ENCODE data around the gene C21orf91. TPM values are rescaled to one million over a fixed set of nuclear protein-coding genes. Genes with fewer than 3 reads are reported as not detected.

C21orf91 gene
- total RNA-seq, 1 donor from 2014 or later, result 9.9 TPM

GRCh38 chr21:17799414-17800164, 19.6 kb downstream of the C21orf91 start:
- no peaks in the 10 kb centered on the region for H3K27me3 ChIP-seq (ENCODE audit: control insufficient read depth in 3 of 3, insufficient read depth in 3 of 3, low read length in 3 of 3)
- no peak overlapping the region for H3K9ac ChIP-seq (ENCODE audit: low read depth in 1 of 3, low read length in 3 of 3)
- H3K4me1 ChIP-seq (ENCODE audit: control insufficient read depth in 3 of 3, insufficient read depth in 3 of 3, low read length in 3 of 3), result peaks cover 0 to 5% (median 0%) of the 10 kb centered on the region in 3 donors
- H3K4me3 ChIP-seq (ENCODE audit: low read length in 3 of 3), result no peak overlapping the region
- H3K27ac ChIP-seq (ENCODE audit: low read depth, low read length), result no peak overlapping the region
- no peaks in the 10 kb centered on the region for H3K9me3 ChIP-seq (ENCODE audit: control insufficient read depth in 3 of 3, low read length in 3 of 3)
- no peaks in the 10 kb centered on the region for H3K36me3 ChIP-seq (ENCODE audit: control insufficient read depth in 3 of 3, insufficient read depth in 3 of 3, low read length in 3 of 3)

GRCh38 chr21:17798796-17799195, 20.4 kb downstream of the C21orf91 start:
- peaks cover 0 to 10% (median 0%) of the 10 kb centered on the region in 3 donors for H3K4me1 ChIP-seq (ENCODE audit: control insufficient read depth in 3 of 3, insufficient read depth in 3 of 3, low read length in 3 of 3)
- no peak overlapping the region for H3K27ac ChIP-seq (ENCODE audit: low read depth, low read length)
- H3K9me3 ChIP-seq (ENCODE audit: control insufficient read depth in 3 of 3, low read length in 3 of 3), result no peaks in the 10 kb centered on the region
- H3K9ac ChIP-seq (ENCODE audit: low read depth in 1 of 3, low read length in 3 of 3), result no peak overlapping the region
- no peak overlapping the region for H3K4me3 ChIP-seq (ENCODE audit: low read length in 3 of 3)
- H3K27me3 ChIP-seq (ENCODE audit: control insufficient read depth in 3 of 3, insufficient read depth in 3 of 3, low read length in 3 of 3), result no peaks in the 10 kb centered on the region
- H3K36me3 ChIP-seq (ENCODE audit: control insufficient read depth in 3 of 3, insufficient read depth in 3 of 3, low read length in 3 of 3), result no peaks in the 10 kb centered on the region

- H3K4me1 ChIP-seq (ENCODE audit: control insufficient read depth in 3 of 3, insufficient read depth in 3 of 3, low read length in 3 of 3), result peaks cover 0 to 10% (median 0%) of the 10 kb centered on the region in 3 donors
- no peak overlapping the region for H3K9ac ChIP-seq (ENCODE audit: low read depth in 1 of 3, low read length in 3 of 3)
- H3K27me3 ChIP-seq (ENCODE audit: control insufficient read depth in 3 of 3, insufficient read depth in 3 of 3, low read length in 3 of 3), result no peaks in the 10 kb centered on the region
- no peaks in the 10 kb centered on the region for H3K9me3 ChIP-seq (ENCODE audit: control insufficient read depth in 3 of 3, low read length in 3 of 3)
- peaks cover 2 to 5% (median 3%) of the 10 kb centered on the region in 3 donors for H3K36me3 ChIP-seq (ENCODE audit: control insufficient read depth in 3 of 3, insufficient read depth in 3 of 3, low read length in 3 of 3)
- H3K27ac ChIP-seq (ENCODE audit: low read depth, low read length), result no peak overlapping the region
- no peak overlapping the region for H3K4me3 ChIP-seq (ENCODE audit: low read length in 3 of 3)
Observed at GRCh38 chr21:17797967-17798366, 21.2 kb downstream of the C21orf91 start.

- Histone ChIP-seq H3K9ac (ENCODE audit: low read depth in 1 of 3, low read length in 3 of 3) (no peak overlapping the region), H3K36me3 (ENCODE audit: control insufficient read depth in 3 of 3, insufficient read depth in 3 of 3, low read length in 3 of 3) (peaks cover 2 to 5% (median 3%) of the 10 kb centered on the region in 3 donors), H3K9me3 (ENCODE audit: control insufficient read depth in 3 of 3, low read length in 3 of 3) (no peaks in the 10 kb centered on the region)
Observed at GRCh38 chr21:17796503-17796902, 22.7 kb downstream of the C21orf91 start.

GRCh38 chr21:17796037-17796403, 23.1 kb downstream of the C21orf91 start:
- no peaks in the 10 kb centered on the region for H3K9me3 ChIP-seq (ENCODE audit: control insufficient read depth in 3 of 3, low read length in 3 of 3)
- no peak overlapping the region for H3K4me3 ChIP-seq (ENCODE audit: low read length in 3 of 3)
- no peaks in the 10 kb centered on the region for H3K27me3 ChIP-seq (ENCODE audit: control insufficient read depth in 3 of 3, insufficient read depth in 3 of 3, low read length in 3 of 3)
- no peak overlapping the region for H3K27ac ChIP-seq (ENCODE audit: low read depth, low read length)
- H3K36me3 ChIP-seq (ENCODE audit: control insufficient read depth in 3 of 3, insufficient read depth in 3 of 3, low read length in 3 of 3), result peaks cover 2 to 5% (median 3%) of the 10 kb centered on the region in 3 donors
- H3K9ac ChIP-seq (ENCODE audit: low read depth in 1 of 3, low read length in 3 of 3), result no peak overlapping the region
- peaks cover 0 to 10% (median 0%) of the 10 kb centered on the region in 3 donors for H3K4me1 ChIP-seq (ENCODE audit: control insufficient read depth in 3 of 3, insufficient read depth in 3 of 3, low read length in 3 of 3)

More at GRCh38 chr21:17796503-17796902, 22.7 kb downstream of the C21orf91 start:
- Histone ChIP-seq H3K4me1 (ENCODE audit: control insufficient read depth in 3 of 3, insufficient read depth in 3 of 3, low read length in 3 of 3) (peaks cover 0 to 10% (median 0%) of the 10 kb centered on the region in 3 donors), H3K27me3 (ENCODE audit: control insufficient read depth in 3 of 3, insufficient read depth in 3 of 3, low read length in 3 of 3) (no peaks in the 10 kb centered on the region), H3K27ac (ENCODE audit: low read depth, low read length) (no peak overlapping the region), H3K4me3 (ENCODE audit: low read length in 3 of 3) (no peak overlapping the region)

- Histone ChIP-seq H3K9me3 (ENCODE audit: control insufficient read depth in 3 of 3, low read length in 3 of 3) (no peaks in the 10 kb centered on the region), H3K9ac (ENCODE audit: low read depth in 1 of 3, low read length in 3 of 3) (no peak overlapping the region), H3K36me3 (ENCODE audit: control insufficient read depth in 3 of 3, insufficient read depth in 3 of 3, low read length in 3 of 3) (peaks cover 2 to 5% (median 3%) of the 10 kb centered on the region in 3 donors), H3K27me3 (ENCODE audit: control insufficient read depth in 3 of 3, insufficient read depth in 3 of 3, low read length in 3 of 3) (no peaks in the 10 kb centered on the region), H3K4me1 (ENCODE audit: control insufficient read depth in 3 of 3, insufficient read depth in 3 of 3, low read length in 3 of 3) (peaks cover 0 to 10% (median 0%) of the 10 kb centered on the region in 3 donors), H3K27ac (ENCODE audit: low read depth, low read length) (no peak overlapping the region), H3K4me3 (ENCODE audit: low read length in 3 of 3) (no peak overlapping the region)
Observed at GRCh38 chr21:17795146-17796036, 23.8 kb downstream of the C21orf91 start.

GRCh38 chr21:17794518-17795145, 24.5 kb downstream of the C21orf91 start:
- Histone ChIP-seq H3K9me3 (ENCODE audit: control insufficient read depth in 3 of 3, low read length in 3 of 3) (no peaks in the 10 kb centered on the region), H3K4me3 (ENCODE audit: low read length in 3 of 3) (peak overlapping the region in 1 of 3 donors; percentile 65), H3K4me1 (ENCODE audit: control insufficient read depth in 3 of 3, insufficient read depth in 3 of 3, low read length in 3 of 3) (peaks cover 0 to 10% (median 0%) of the 10 kb centered on the region in 3 donors), H3K36me3 (ENCODE audit: control insufficient read depth in 3 of 3, insufficient read depth in 3 of 3, low read length in 3 of 3) (peaks cover 2 to 5% (median 3%) of the 10 kb centered on the region in 3 donors), H3K27me3 (ENCODE audit: control insufficient read depth in 3 of 3, insufficient read depth in 3 of 3, low read length in 3 of 3) (no peaks in the 10 kb centered on the region), H3K9ac (ENCODE audit: low read depth in 1 of 3, low read length in 3 of 3) (no peak overlapping the region), H3K27ac (ENCODE audit: low read depth, low read length) (no peak overlapping the region)

GRCh38 chr21:17793246-17794123, 25.7 kb downstream of the C21orf91 start:
- peaks cover 0 to 10% (median 0%) of the 10 kb centered on the region in 3 donors for H3K4me1 ChIP-seq (ENCODE audit: control insufficient read depth in 3 of 3, insufficient read depth in 3 of 3, low read length in 3 of 3)
- H3K9ac ChIP-seq (ENCODE audit: low read depth in 1 of 3, low read length in 3 of 3), result peak overlapping the region in 2 of 3 donors; percentile 17 to 24
- H3K9me3 ChIP-seq (ENCODE audit: control insufficient read depth in 3 of 3, low read length in 3 of 3), result no peaks in the 10 kb centered on the region
- peak overlapping the region; percentile 32 for H3K27ac ChIP-seq (ENCODE audit: low read depth, low read length)
- H3K27me3 ChIP-seq (ENCODE audit: control insufficient read depth in 3 of 3, insufficient read depth in 3 of 3, low read length in 3 of 3), result no peaks in the 10 kb centered on the region
- H3K4me3 ChIP-seq (ENCODE audit: low read length in 3 of 3), result peak overlapping the region; percentile 19 to 65 (median 49)
- peaks cover 2 to 5% (median 3%) of the 10 kb centered on the region in 3 donors for H3K36me3 ChIP-seq (ENCODE audit: control insufficient read depth in 3 of 3, insufficient read depth in 3 of 3, low read length in 3 of 3)

GRCh38 chr21:17789656-17790055, 29.5 kb downstream of the C21orf91 start:
- Histone ChIP-seq H3K9me3 (ENCODE audit: control insufficient read depth in 3 of 3, low read length in 3 of 3) (no peaks in the 10 kb centered on the region), H3K9ac (ENCODE audit: low read depth in 1 of 3, low read length in 3 of 3) (no peak overlapping the region), H3K4me3 (ENCODE audit: low read length in 3 of 3) (no peak overlapping the region), H3K36me3 (ENCODE audit: control insufficient read depth in 3 of 3, insufficient read depth in 3 of 3, low read length in 3 of 3) (peaks cover 8 to 17% (median 8%) of the 10 kb centered on the region in 3 donors), H3K4me1 (ENCODE audit: control insufficient read depth in 3 of 3, insufficient read depth in 3 of 3, low read length in 3 of 3) (peaks cover 0 to 5% (median 0%) of the 10 kb centered on the region in 3 donors), H3K27ac (ENCODE audit: low read depth, low read length) (no peak overlapping the region), H3K27me3 (ENCODE audit: control insufficient read depth in 3 of 3, insufficient read depth in 3 of 3, low read length in 3 of 3) (no peaks in the 10 kb centered on the region)

Measured in skeletal muscle tissue (tissue), 4 donors.